IMR-90 (cell line): ENCODE results near the gene SPIN1. TPM values are rescaled to one million over a fixed set of nuclear protein-coding genes. Genes with fewer than 3 reads are reported as not detected.

Experiments
- ATAC-seq: fragments of 200-7000 bp; cut with Tn5 transposase; 2 replicates; pipeline ENCODE4 v1.9.1; 2020; ENCODE audit warnings: low read depth, mild to moderate bottlenecking, moderate library complexity
- BruUV-seq: library from RNA; stranded (reverse); fragments of 400-500 nt; replicated peaks from 2 replicates; lab custom pipeline; 2021; lab: Mats Ljungman, UMichigan
- CTCF ChIA-PET: fragments of 300-600 bp; formaldehyde crosslinking; extraction: SDS; loops from one replicate; lab custom pipeline; 2021; ENCODE audit warnings: antibody characterized with exemption; lab: Yijun Ruan, JAX
- POLR2A ChIA-PET: fragments of 300-600 bp; sonication (Branson Sonifier 250); formaldehyde crosslinking; loops from one replicate; lab custom pipeline; 2022; ENCODE audit warnings: antibody characterized with exemption; ENCODE audit not compliant: unreplicated experiment; lab: Charles Lee
- DNase-seq: peaks from one replicate; pipeline ENCODE4 v3.0.0; 2013
- H2AFZ ChIP-seq: replicated peaks from 2 replicates; pipeline ENCODE3; 2013; ENCODE audit warnings: low read length, mild to moderate bottlenecking; ENCODE audit not compliant: poor library complexity
- H2AK5ac ChIP-seq: 2 replicates; pipeline ENCODE4 v1.6.1; 2013; ENCODE audit warnings: low read depth, low read length, inconsistent platforms
- H2AK9ac ChIP-seq: replicated peaks from 2 replicates; pipeline ENCODE3; 2013; ENCODE audit warnings: mild to moderate bottlenecking, low read depth, low read length, moderate library complexity; ENCODE audit not compliant: poor library complexity
- H2BK120ac ChIP-seq: 2 replicates; pipeline ENCODE4 v1.6.1; 2013; ENCODE audit warnings: low read depth, low read length, inconsistent platforms
- H2BK15ac ChIP-seq: 3 replicates; pipeline ENCODE4 v1.6.1; 2013; ENCODE audit warnings: low read depth, low read length, inconsistent platforms
- H2BK20ac ChIP-seq: 2 replicates; pipeline ENCODE4 v1.6.1; 2013; ENCODE audit warnings: low read depth, mild to moderate bottlenecking, inconsistent platforms, low read length, moderate library complexity
- H2BK5ac ChIP-seq: 2 replicates; pipeline ENCODE4 v1.6.1; 2013; ENCODE audit warnings: mild to moderate bottlenecking, low read depth, low read length, inconsistent platforms; ENCODE audit not compliant: poor library complexity, severe bottlenecking
- H3K14ac ChIP-seq: replicated peaks from 2 replicates; pipeline ENCODE4 v1.6.1; 2013; ENCODE audit warnings: low read depth, low read length, inconsistent platforms
- H3K18ac ChIP-seq: 2 replicates; pipeline ENCODE4 v1.6.1; 2013; ENCODE audit warnings: low read depth, low read length, control low read depth
- H3K23ac ChIP-seq: 2 replicates; pipeline ENCODE4 v1.6.1; 2013; ENCODE audit warnings: low read depth, low read length, inconsistent platforms
- H3K27ac ChIP-seq: 2 replicates; pipeline ENCODE4 v1.5.1; 2013; ENCODE audit warnings: mild to moderate bottlenecking, control low read depth, low read length; ENCODE audit not compliant: insufficient read depth
- H3K27me3 ChIP-seq: 2 replicates; pipeline ENCODE4 v1.6.1; 2013; ENCODE audit warnings: low read length; ENCODE audit not compliant: control insufficient read depth, insufficient read depth
- H3K36me3 ChIP-seq: 2 replicates; pipeline ENCODE4 v1.6.1; 2013; ENCODE audit warnings: low read length, mixed read lengths; ENCODE audit not compliant: control insufficient read depth, insufficient read depth
- H3K4ac ChIP-seq: 2 replicates; pipeline ENCODE4 v1.6.1; 2013; ENCODE audit warnings: low read depth, low read length, inconsistent platforms
- H3K4me1 ChIP-seq: 2 replicates; pipeline ENCODE4 v1.6.1; 2013; ENCODE audit warnings: low read length, mixed read lengths; ENCODE audit not compliant: control insufficient read depth, insufficient read depth
- H3K4me2 ChIP-seq: 2 replicates; pipeline ENCODE4 v1.6.1; 2013; ENCODE audit warnings: low read depth, mild to moderate bottlenecking, control low read depth, low read length, moderate library complexity
- H3K4me3 ChIP-seq: 2 replicates; pipeline ENCODE4 v1.5.1; 2013; ENCODE audit warnings: low read depth, mild to moderate bottlenecking, control low read depth, low read length, moderate library complexity; ENCODE audit not compliant: insufficient read depth
- H3K56ac ChIP-seq: 2 replicates; pipeline ENCODE4 v1.6.1; 2013; ENCODE audit warnings: low read length, inconsistent platforms; ENCODE audit not compliant: insufficient read depth; ENCODE audit errors: extremely low read depth
- H3K79me1 ChIP-seq, 2 experiments: 2 replicates each; pipeline ENCODE4 v1.6.1; 2013; ENCODE audit warnings: low read length in 2 of 2, inconsistent platforms in 1 of 2, low read depth in 1 of 2
- H3K9ac ChIP-seq: 2 replicates; pipeline ENCODE4 v1.6.1; 2013; ENCODE audit warnings: low read depth, low read length, control low read depth
- H3K9me1 ChIP-seq: 2 replicates; pipeline ENCODE4 v1.6.1; 2013; ENCODE audit warnings: low read length, inconsistent platforms; ENCODE audit not compliant: insufficient read depth
- H3K9me3 ChIP-seq: 2 replicates; pipeline ENCODE4 v1.6.1; 2013; ENCODE audit warnings: low read length; ENCODE audit not compliant: control insufficient read depth, insufficient read depth
- H4K20me1 ChIP-seq: 2 replicates; pipeline ENCODE4 v1.6.1; 2013; ENCODE audit warnings: low read length, inconsistent platforms; ENCODE audit not compliant: insufficient read depth
- H4K5ac ChIP-seq: 2 replicates; pipeline ENCODE4 v1.6.1; 2013; ENCODE audit warnings: mild to moderate bottlenecking, low read depth, low read length, control low read depth
- H4K8ac ChIP-seq, 2 experiments: 2 replicates each; pipeline ENCODE4 v1.6.1; 2013; ENCODE audit warnings: low read depth in 2 of 2, low read length in 2 of 2, control low read depth in 1 of 2, inconsistent platforms in 1 of 2
- H4K91ac ChIP-seq: 2 replicates; pipeline ENCODE4 v1.6.1; 2013; ENCODE audit warnings: low read depth, low read length, inconsistent platforms; ENCODE audit not compliant: insufficient read depth
- BHLHE40 ChIP-seq: fragments of 150-350 bp; IDR thresholded peaks from 2 replicates; pipeline ENCODE4 v1.6.1; 2016; ENCODE audit warnings: mild to moderate bottlenecking, low read depth, low read length
- CEBPB ChIP-seq: IDR thresholded peaks from 2 replicates; pipeline ENCODE4 v1.6.1; 2012; ENCODE audit warnings: low read depth, low read length, improper control_type of control experiment
- FOS ChIP-seq: fragments of 150-350 bp; IDR thresholded peaks from 2 replicates; pipeline ENCODE4 v1.6.1; 2016; ENCODE audit warnings: low read depth, low read length
- MAFK ChIP-seq: IDR thresholded peaks from 2 replicates; pipeline ENCODE4 v1.6.1; 2012; ENCODE audit warnings: low read depth, low read length, improper control_type of control experiment
- MAZ ChIP-seq: IDR thresholded peaks from 2 replicates; pipeline ENCODE4 v1.6.1; 2012; ENCODE audit warnings: low read depth, mild to moderate bottlenecking, low read length, improper control_type of control experiment, moderate library complexity, borderline replicate concordance
- MXI1 ChIP-seq: IDR thresholded peaks from 2 replicates; pipeline ENCODE4 v1.6.1; 2012; ENCODE audit warnings: low read depth, mild to moderate bottlenecking, low read length, moderate library complexity, borderline replicate concordance
- SMC3 ChIP-seq: fragments of 150-350 bp; IDR thresholded peaks from 2 replicates; pipeline ENCODE4 v1.6.1; 2016; ENCODE audit warnings: low read depth, mild to moderate bottlenecking, antibody characterized with exemption, low read length, moderate library complexity
- WGBS, 2 experiments: methylation state at CpG; one replicate each; pipeline versions ENCODE4 v1.1.5 to v1.1.7; 2013; ENCODE audit warnings: missing lambda C conversion rate in 2 of 2; ENCODE audit not compliant: insufficient read length in 1 of 2; ENCODE audit errors: extremely low coverage in 2 of 2; 5-methylcytosine and 5-hydroxymethylcytosine counted together
- dilution Hi-C: fragments of 300-500 bp; cut with HindIII; formaldehyde crosslinking; loops from one replicate; pipeline ENCODE4 v1.14.3; 2018; ENCODE audit warnings: low sequenced_read_pairs; ENCODE audit not compliant: unreplicated experiment
- in situ Hi-C: fragments of 300-500 bp; cut with MboI; formaldehyde crosslinking; loops from 3 replicates; pipeline ENCODE4 v1.14.3; 2019; ENCODE audit warnings: low sequenced_read_pairs, inconsistent platforms, mixed read lengths
- intact Hi-C: fragments of 100-400 bp; cut with micrococcal nuclease; formaldehyde crosslinking; loops from 2 replicates; pipeline ENCODE4 v1.10.0; 2022
- polyA plus RNA-seq, 3 experiments: library from polyadenylated mRNA; depleted of rRNA; stranded (reverse); fragments of >200 nt; gene quantifications; 2 replicates each; pipeline ENCODE4 v1.2.3, GENCODE V29; 2012; ENCODE audit warnings: low replicate concordance in 1 of 3
- total RNA-seq: library from RNA; depleted of rRNA; stranded (reverse); fragments of >200 nt; gene quantifications from 2 replicates; pipeline ENCODE4 v1.2.3, GENCODE V29; 2012
- TF ChIP-seq, protein P1 (sequence below): fragments of 150-350 bp; IDR thresholded peaks from 2 replicates; pipeline ENCODE4 v1.6.1; 2016; ENCODE audit warnings: low read depth, mild to moderate bottlenecking, low read length, moderate library complexity, borderline replicate concordance

Gene SPIN1
- total and polyA plus RNA-seq, 2 of the 4 experiments (the other 2 are of a cell fraction): 63.3 to 141 TPM

DNA sequence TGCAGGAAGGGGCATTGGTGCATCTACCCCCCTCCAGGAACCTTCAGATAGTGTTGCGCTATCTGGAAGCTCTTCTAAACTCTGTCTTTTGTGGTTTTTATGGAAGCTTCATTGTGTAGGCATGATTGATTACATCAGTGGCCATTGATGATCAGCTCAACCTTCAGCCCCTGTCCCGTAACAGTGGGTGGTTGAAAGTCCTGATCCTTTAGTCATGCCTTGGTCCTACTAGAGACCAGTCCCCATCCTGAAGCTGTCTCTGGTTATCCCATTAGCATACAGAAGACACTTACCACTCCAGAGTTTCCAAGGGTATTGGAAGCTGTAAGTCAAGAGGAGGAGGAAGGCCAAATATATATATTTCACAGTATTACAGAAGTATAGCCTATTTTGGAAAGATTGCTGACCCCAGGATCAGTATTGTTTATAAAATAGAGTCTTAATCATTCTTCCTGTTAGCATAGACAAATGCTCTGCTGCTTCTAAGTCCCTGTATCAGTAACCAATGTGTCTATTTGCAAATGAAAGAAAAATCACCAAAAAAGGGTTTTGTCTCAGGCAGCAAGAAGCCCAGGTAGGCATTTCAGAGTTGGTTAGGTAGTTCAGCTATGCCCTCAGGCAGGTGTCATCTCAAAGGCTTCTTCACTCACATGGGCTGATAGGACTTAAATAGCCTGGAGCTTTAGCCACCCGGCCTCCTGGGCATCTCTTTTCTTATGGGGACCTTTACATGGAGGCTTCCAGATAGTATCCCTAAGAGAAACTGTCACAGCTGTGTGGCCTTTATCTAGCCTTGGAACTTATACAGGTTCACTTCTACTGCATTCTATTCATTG is 41.6 kb downstream of the SPIN1 start (continued):
- TF ChIP-seq MAZ: no peak
- no peak for TF ChIP-seq SMC3

DNA sequence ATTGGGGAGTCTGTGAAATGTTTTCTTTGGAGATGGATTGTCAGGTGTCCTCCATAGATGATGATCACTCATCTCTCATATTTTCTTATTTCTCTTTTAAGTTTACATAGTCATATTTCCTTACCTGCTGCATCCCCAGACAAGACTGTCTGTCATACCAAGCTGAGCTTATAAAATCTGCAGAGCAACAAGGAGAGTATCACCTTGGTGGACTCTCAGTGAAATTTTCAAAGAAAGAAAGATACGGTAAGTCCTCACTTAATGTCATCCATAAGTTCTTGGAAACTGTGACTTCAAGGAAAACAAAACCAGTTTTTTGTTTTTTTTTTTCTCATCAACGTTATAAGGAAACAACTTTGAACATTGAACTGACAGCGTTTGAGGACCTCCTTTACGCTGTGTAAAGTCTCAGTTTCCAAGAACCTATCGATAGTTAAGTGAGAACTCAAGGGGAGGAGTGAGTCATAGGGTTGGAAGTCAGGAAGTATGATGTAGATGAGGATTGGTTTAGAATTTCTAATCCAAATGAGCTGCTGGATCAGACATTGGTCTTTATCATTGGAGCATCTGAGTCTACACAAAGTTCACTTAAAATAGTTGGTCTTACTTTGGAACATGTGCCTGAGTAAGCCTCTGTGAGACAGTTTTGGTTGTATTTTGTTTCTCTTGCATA is 45.5 kb downstream of the SPIN1 start:
- H4K91ac ChIP-seq: no peak overlapping the region
- TF ChIP-seq CEBPB (no peak), SMC3 (no peak), MXI1 (no peak), FOS (peak; percentile 30; the same call in 1 of the 2 replicates), BHLHE40 (no peak), MAZ (no peak), MAFK (no peak)
- TF ChIP-seq, protein P1, sequence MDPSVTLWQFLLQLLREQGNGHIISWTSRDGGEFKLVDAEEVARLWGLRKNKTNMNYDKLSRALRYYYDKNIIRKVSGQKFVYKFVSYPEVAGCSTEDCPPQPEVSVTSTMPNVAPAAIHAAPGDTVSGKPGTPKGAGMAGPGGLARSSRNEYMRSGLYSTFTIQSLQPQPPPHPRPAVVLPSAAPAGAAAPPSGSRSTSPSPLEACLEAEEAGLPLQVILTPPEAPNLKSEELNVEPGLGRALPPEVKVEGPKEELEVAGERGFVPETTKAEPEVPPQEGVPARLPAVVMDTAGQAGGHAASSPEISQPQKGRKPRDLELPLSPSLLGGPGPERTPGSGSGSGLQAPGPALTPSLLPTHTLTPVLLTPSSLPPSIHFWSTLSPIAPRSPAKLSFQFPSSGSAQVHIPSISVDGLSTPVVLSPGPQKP: no peak
- peaks cover 43 to 72% of the 10 kb centered on the region in 2 experiments for H3K79me1 ChIP-seq
- no peak overlapping the region for H3K4me3 ChIP-seq
- no peak overlapping the region for H3K18ac ChIP-seq
- H3K9ac ChIP-seq: no peak overlapping the region
- no peaks in the 10 kb centered on the region; the same call in 1 of the 2 replicates for H3K9me3 ChIP-seq
- no peak overlapping the region; the same call in 1 of the 2 replicates for H2AK5ac ChIP-seq
- peaks cover 15% of the 10 kb centered on the region for H3K9me1 ChIP-seq
- H3K27ac ChIP-seq: no peak overlapping the region
- H3K14ac ChIP-seq: no peak overlapping the region
- H2AFZ ChIP-seq: no peak overlapping the region
- H4K8ac ChIP-seq: 0 out of 4 replicates have a peak overlapping the region, but pooled peaks of 1 of the 2 experiments have one; percentile 0
- peaks cover 14% of the 10 kb centered on the region for H3K4me1 ChIP-seq
- intact Hi-C loops (loop anchor here (5.0 kb wide), 1 partner anchor 36 kb away; no protein-coding TSS in a partner anchor), dilution Hi-C loops (no loop called here), in situ Hi-C loops (no loop called here)
- POLR2A ChIA-PET: no interaction called here
- no peak overlapping the region for H4K5ac ChIP-seq
- CTCF ChIA-PET: interaction anchor here (0.6 kb wide), 1 partner anchor 342 kb away, joined by 3 read pairs; no protein-coding TSS in a partner anchor
- no peak overlapping the region for H3K4me2 ChIP-seq
- H4K20me1 ChIP-seq: peaks cover 15% of the 10 kb centered on the region; the same call in 1 of the 2 replicates
- H3K56ac ChIP-seq: no peak overlapping the region
- no peak for ATAC-seq
- peak overlapping the region; percentile 49; the same call in 1 of the 2 replicates for H2BK20ac ChIP-seq
- no peak overlapping the region for H3K4ac ChIP-seq
- no peaks in the 10 kb centered on the region for H3K27me3 ChIP-seq
- peak overlapping the region; percentile 33 for H2BK5ac ChIP-seq
- peaks cover 22% of the 10 kb centered on the region for H3K36me3 ChIP-seq
- H2AK9ac ChIP-seq: no peak overlapping the region
- 94% methylated on average over 3 of the region's 5 CpGs; no CpG with 5 or more reads in 1 of the 2 experiments for WGBS, 2 experiments
- no peak overlapping the region for H2BK120ac ChIP-seq
- peak; percentile 56 for DNase-seq
- H2BK15ac ChIP-seq: no peak overlapping the region
- no TSS peak for BruUV-seq
- H3K23ac ChIP-seq: no peak overlapping the region
